Measurements from ENCODE around the gene SBK2. TPM values are rescaled to one million over a fixed set of nuclear protein-coding genes. Genes with fewer than 3 reads are reported as not detected.
A peak's percentile ranks its signal among the peaks of the same experiment; 100 is the strongest.

The SBK2 gene
- total and polyA plus RNA-seq, 9 of the 15 experiments (the other 6 are each of a cell fraction or from before 2014, with no cell fraction given) = not detected

GRCh38 chr19:55546822-55547614 is 10.1 kb upstream of the SBK2 start (continued):
- TF ChIP-seq NR2C1 (IDR thresholded peaks at IDR 0.05) = no peak
- TF ChIP-seq NR2C1 (tag; IDR thresholded peaks at IDR 0.05) = peak; percentile 44
- peak in 1 of 2 experiments; percentile 80; a peak in 2 of 4 replicates for TF ChIP-seq KDM1A (IDR thresholded peaks at IDR 0.05)
- TF ChIP-seq SUPT5H (IDR thresholded peaks at IDR 0.05) = no peak
- peak; percentile 94 for TF ChIP-seq ZFX (CRISPR knock-in tag; IDR thresholded peaks at IDR 0.05)
- no peak; a peak in 1 of 4 replicates for TF ChIP-seq HDAC1 (IDR thresholded peaks at IDR 0.05)
- peak; percentile 35; the same call in 1 of the 2 replicates for TF ChIP-seq MBD2 (IDR thresholded peaks at IDR 0.05; ENCODE audit: borderline replicate concordance, low read depth)
- 0 out of 2 replicates have a peak, but pooled peaks have one; percentile 45 for TF ChIP-seq DMBX1 (CRISPR knock-in tag; IDR thresholded peaks at IDR 0.05; ENCODE audit: borderline replicate concordance)
- peak; percentile 89 for TF ChIP-seq ESRRA (IDR thresholded peaks at IDR 0.05; ENCODE audit: borderline replicate concordance, low read depth)
- TF ChIP-seq EGR1 (conservative IDR thresholded peaks at IDR 0.05) = peak; percentile 53
- TF ChIP-seq, protein P1, sequence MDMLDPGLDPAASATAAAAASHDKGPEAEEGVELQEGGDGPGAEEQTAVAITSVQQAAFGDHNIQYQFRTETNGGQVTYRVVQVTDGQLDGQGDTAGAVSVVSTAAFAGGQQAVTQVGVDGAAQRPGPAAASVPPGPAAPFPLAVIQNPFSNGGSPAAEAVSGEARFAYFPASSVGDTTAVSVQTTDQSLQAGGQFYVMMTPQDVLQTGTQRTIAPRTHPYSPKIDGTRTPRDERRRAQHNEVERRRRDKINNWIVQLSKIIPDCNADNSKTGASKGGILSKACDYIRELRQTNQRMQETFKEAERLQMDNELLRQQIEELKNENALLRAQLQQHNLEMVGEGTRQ (CRISPR knock-in tag; IDR thresholded peaks at IDR 0.05) = no peak
- TF ChIP-seq, protein P2, sequence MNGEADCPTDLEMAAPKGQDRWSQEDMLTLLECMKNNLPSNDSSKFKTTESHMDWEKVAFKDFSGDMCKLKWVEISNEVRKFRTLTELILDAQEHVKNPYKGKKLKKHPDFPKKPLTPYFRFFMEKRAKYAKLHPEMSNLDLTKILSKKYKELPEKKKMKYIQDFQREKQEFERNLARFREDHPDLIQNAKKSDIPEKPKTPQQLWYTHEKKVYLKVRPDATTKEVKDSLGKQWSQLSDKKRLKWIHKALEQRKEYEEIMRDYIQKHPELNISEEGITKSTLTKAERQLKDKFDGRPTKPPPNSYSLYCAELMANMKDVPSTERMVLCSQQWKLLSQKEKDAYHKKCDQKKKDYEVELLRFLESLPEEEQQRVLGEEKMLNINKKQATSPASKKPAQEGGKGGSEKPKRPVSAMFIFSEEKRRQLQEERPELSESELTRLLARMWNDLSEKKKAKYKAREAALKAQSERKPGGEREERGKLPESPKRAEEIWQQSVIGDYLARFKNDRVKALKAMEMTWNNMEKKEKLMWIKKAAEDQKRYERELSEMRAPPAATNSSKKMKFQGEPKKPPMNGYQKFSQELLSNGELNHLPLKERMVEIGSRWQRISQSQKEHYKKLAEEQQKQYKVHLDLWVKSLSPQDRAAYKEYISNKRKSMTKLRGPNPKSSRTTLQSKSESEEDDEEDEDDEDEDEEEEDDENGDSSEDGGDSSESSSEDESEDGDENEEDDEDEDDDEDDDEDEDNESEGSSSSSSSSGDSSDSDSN (IDR thresholded peaks at IDR 0.05; ENCODE audit: borderline replicate concordance in 1 of 2, low read depth in 2 of 2, low read length in 2 of 2) = 0 out of 4 replicates have a peak, but pooled peaks of 1 of the 2 experiments have one; percentile 49
- TF ChIP-seq ID3 (CRISPR knock-in tag; IDR thresholded peaks at IDR 0.05) = no peak
- peak; percentile 69; the same call in 1 of the 2 replicates for TF ChIP-seq ID3 (tag; IDR thresholded peaks at IDR 0.05)
- TF ChIP-seq, protein P3, sequence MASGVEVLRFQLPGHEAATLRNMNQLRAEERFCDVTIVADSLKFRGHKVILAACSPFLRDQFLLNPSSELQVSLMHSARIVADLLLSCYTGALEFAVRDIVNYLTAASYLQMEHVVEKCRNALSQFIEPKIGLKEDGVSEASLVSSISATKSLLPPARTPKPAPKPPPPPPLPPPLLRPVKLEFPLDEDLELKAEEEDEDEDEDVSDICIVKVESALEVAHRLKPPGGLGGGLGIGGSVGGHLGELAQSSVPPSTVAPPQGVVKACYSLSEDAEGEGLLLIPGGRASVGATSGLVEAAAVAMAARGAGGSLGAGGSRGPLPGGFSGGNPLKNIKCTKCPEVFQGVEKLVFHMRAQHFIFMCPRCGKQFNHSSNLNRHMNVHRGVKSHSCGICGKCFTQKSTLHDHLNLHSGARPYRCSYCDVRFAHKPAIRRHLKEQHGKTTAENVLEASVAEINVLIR (CRISPR knock-in tag; IDR thresholded peaks at IDR 0.05) = no peak
- TF ChIP-seq, protein P4, sequence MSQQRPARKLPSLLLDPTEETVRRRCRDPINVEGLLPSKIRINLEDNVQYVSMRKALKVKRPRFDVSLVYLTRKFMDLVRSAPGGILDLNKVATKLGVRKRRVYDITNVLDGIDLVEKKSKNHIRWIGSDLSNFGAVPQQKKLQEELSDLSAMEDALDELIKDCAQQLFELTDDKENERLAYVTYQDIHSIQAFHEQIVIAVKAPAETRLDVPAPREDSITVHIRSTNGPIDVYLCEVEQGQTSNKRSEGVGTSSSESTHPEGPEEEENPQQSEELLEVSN (IDR thresholded peaks at IDR 0.05; ENCODE audit: borderline replicate concordance in 1 of 2, extremely low read depth in 1 of 2, insufficient read depth in 1 of 2, insufficient read length in 1 of 2, low read depth in 1 of 2, low read length in 1 of 2, poor library complexity in 1 of 2, severe bottlenecking in 1 of 2) = peak in 1 of 2 experiments; percentile 35
- peak; percentile 77 for TF ChIP-seq NFIC (IDR thresholded peaks at IDR 0.05)
- no peak for TF ChIP-seq ZNF79 (CRISPR knock-in tag; IDR thresholded peaks at IDR 0.05; ENCODE audit: low read depth)
- no peak for TF ChIP-seq TCFL5 (CRISPR knock-in tag; conservative IDR thresholded peaks at IDR 0.05)
- TF ChIP-seq SAFB2 (IDR thresholded peaks at IDR 0.05; ENCODE audit: borderline replicate concordance, low read depth, low read length, severe bottlenecking) = no peak
